Peyer's patch (tissue), 4 donors: Measurements from ENCODE around the gene ALOX5AP. TPM values are rescaled to one million over a fixed set of nuclear protein-coding genes. Genes with fewer than 3 reads are reported as not detected.
A peak's percentile ranks its signal among the peaks of the same experiment; 100 is the strongest.
"Not testable (repeated sequence)": the region's sequence is repeated elsewhere in the genome, so short reads cannot be mapped to it uniquely, and the experiment has no call there.

Experiments used
- DNase-seq, 3 donors: peaks; one replicate each; pipeline ENCODE4 v3.0.0-alpha.2; 2017 to 2019
- H3K27ac ChIP-seq, 4 donors: fragments of 200-600 bp; sonication (generic); one replicate each; pipeline ENCODE4 v1.5.1; 2016 to 2019
- H3K27me3 ChIP-seq, 2 donors: fragments of 200-600 bp; sonication (generic); one replicate each; pipeline ENCODE4 v1.5.1; 2019
- H3K36me3 ChIP-seq, 3 donors: fragments of 200-600 bp; sonication (generic); one replicate each; pipeline ENCODE4 v1.5.1; 2016 to 2019
- H3K4me1 ChIP-seq, 4 donors: fragments of 200-600 bp; sonication (generic); one replicate each; pipeline ENCODE4 v1.5.1; 2016 to 2019
- H3K4me3 ChIP-seq, 4 donors: fragments of 200-600 bp; sonication (generic); 1 replicate in 3 of 4; 2 replicates in 1 of 4; pipeline ENCODE4 v1.5.1; 2016 to 2019; ENCODE audit warnings: mild to moderate bottlenecking in 1 of 4
- H3K9me3 ChIP-seq, 4 donors: fragments of 200-600 bp; sonication (generic); one replicate each; pipeline ENCODE4 v1.5.1; 2016 to 2019; ENCODE audit warnings: mild to moderate bottlenecking in 1 of 4
- POLR2A ChIP-seq, 2 donors: fragments of 450-650 bp; IDR thresholded peaks; one replicate each; pipeline ENCODE4 v1.5.1; 2017; ENCODE audit warnings: antibody characterized with exemption in 2 of 2, mild to moderate bottlenecking in 2 of 2, moderate library complexity in 2 of 2
- total RNA-seq, 4 donors: library from RNA; depleted of rRNA; stranded (reverse); fragments of >200 nt; gene quantifications; one replicate each; pipeline ENCODE4 v1.1.0, GENCODE V29; 2016
- TF ChIP-seq, protein P1 (sequence below), 6 experiments: fragments of 450-650 bp in 4 of 6; fragments of 200-600 bp in 2 of 6; sonication (generic) in 1 of 6; IDR thresholded peaks; one replicate each; pipeline ENCODE4 v1.5.1; 2017 to 2019; ENCODE audit warnings: antibody characterized with exemption in 6 of 6, mild to moderate bottlenecking in 3 of 6, moderate library complexity in 1 of 6

ALOX5AP gene
- total RNA-seq, 4 donors from 2014 or later: 7.6 to 19.8 (median 13.2) TPM

DNA sequence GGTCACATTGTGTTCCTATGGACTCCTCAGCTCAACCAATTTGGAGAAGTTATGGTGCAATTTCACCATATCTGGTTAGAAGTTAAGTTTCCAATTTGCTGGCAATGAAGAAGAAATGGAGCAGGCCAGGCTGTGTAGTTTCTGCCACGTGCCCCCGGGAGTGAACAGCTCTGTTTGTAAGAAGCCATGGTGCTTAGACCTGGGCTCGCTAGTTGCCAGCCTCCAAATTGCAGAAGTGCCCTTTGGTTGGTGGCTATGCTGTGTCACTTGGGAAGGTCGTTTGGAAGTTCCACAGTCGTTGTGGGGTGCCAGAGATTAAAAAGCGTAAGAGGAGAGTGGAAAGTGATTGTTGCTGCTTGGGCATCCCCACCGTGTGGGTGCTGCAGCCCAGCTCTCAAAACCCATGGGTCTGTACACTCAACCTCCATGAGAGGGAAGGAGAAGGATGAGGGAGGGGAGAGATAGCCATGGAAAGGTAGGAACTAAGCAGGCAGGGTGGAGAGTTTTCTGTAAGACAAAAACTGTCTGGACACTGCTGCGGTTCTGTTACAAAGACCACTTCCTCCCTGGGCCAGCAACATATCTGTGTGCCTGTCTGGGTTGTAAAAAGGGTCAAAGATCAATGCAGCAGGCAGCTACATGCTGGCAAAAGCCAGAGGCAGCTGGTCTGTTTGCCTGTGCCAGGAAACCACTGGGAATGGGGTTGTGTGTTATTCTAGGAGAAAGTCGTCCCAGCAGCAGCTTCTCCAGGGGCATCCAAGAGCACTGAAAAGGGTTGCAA, 10.8 kb downstream of the ALOX5AP start:
- H3K27me3 ChIP-seq: no peaks in the 10 kb centered on the region
- peak in 2 of 3 donors; percentile 60 to 73 for DNase-seq
- H3K36me3 ChIP-seq: no peaks in the 10 kb centered on the region
- H3K9me3 ChIP-seq: no peaks in the 10 kb centered on the region
- H3K27ac ChIP-seq: peak overlapping the region in 2 of 4 donors; percentile 49 to 57
- peaks cover 6 to 47% (median 12%) of the 10 kb centered on the region in 4 donors for H3K4me1 ChIP-seq
- TF ChIP-seq, protein P1, sequence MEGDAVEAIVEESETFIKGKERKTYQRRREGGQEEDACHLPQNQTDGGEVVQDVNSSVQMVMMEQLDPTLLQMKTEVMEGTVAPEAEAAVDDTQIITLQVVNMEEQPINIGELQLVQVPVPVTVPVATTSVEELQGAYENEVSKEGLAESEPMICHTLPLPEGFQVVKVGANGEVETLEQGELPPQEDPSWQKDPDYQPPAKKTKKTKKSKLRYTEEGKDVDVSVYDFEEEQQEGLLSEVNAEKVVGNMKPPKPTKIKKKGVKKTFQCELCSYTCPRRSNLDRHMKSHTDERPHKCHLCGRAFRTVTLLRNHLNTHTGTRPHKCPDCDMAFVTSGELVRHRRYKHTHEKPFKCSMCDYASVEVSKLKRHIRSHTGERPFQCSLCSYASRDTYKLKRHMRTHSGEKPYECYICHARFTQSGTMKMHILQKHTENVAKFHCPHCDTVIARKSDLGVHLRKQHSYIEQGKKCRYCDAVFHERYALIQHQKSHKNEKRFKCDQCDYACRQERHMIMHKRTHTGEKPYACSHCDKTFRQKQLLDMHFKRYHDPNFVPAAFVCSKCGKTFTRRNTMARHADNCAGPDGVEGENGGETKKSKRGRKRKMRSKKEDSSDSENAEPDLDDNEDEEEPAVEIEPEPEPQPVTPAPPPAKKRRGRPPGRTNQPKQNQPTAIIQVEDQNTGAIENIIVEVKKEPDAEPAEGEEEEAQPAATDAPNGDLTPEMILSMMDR (IDR thresholded peaks at IDR 0.05): no peak
- TF ChIP-seq POLR2A (IDR thresholded peaks at IDR 0.05): peak in 1 of 2 donors; percentile 11
- H3K4me3 ChIP-seq: no peak overlapping the region

DNA sequence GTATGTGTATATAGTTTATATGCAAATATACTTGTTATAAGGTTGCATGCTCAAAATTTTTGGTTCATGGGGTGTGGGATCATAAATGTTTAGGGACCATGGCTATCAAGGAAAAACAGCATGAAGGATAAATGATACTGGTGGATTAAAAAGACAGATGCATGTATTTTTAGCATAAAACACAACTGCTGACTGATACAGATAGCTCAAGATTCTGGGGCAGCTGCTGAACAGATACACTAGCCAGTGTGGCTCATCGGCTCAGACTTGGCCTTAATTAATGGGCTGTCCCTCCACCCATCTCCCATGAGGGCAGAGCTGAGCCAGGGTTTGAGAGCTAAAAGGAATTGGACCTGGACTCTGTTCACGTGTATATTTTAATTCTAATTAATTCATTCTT, 11.4 kb downstream of the ALOX5AP start:
- no peaks in the 10 kb centered on the region for H3K36me3 ChIP-seq
- H3K4me1 ChIP-seq: peaks cover 6 to 47% (median 12%) of the 10 kb centered on the region in 4 donors
- no peak for TF ChIP-seq POLR2A (IDR thresholded peaks at IDR 0.05)
- TF ChIP-seq, protein P1 (IDR thresholded peaks at IDR 0.05): no peak
- H3K9me3 ChIP-seq: no peaks in the 10 kb centered on the region
- no peak overlapping the region for H3K4me3 ChIP-seq
- H3K27me3 ChIP-seq: no peaks in the 10 kb centered on the region
- peak overlapping the region in 2 of 4 donors; percentile 49 to 57 for H3K27ac ChIP-seq
- DNase-seq: no peak

DNA sequence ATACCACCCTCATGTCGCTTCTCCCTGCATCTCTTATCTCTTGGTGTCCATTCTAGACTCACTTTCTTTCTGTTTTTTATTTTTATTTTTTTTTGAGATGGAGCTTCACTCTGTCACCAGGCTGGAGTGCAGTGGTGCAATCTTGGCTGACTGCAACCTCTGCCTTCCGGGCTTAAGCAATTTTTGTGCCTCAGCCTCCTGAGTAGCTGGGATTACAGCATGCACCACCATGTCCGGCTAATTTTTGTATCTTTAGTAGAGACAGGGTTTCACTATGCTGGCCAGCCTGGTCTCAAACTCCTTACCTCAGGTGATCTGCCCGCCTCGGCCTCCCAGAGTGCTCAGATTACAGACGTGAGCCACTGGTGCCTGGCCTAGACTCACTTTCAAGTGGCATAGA, 12.5 kb downstream of the ALOX5AP start:
- H3K36me3 ChIP-seq, H3K27ac ChIP-seq, H3K4me3 ChIP-seq, H3K27me3 ChIP-seq, DNase-seq, H3K9me3 ChIP-seq: not testable (repeated sequence)
- peaks cover 6 to 44% (median 12%) of the 10 kb centered on the region in 4 donors for H3K4me1 ChIP-seq

DNA sequence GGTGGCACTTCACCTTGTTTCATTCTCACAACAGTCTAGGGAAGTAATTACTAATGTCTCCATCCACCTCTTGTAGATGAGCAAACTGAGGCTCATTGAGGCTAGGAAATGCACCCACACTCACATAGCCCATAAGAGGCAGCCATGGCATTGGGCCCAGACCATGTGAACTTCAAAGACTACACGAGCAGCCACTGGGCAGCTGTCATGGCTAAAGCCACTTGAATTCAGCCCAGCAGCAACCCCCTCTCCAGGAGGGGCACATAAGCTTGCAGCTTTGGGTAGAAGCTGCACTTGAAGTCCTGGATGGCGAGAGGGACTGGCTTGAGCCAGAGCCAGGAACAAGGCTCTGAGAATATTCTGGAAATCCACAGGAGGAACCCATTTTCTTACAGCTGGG, 13.4 kb downstream of the ALOX5AP start:
- Histone ChIP-seq H3K36me3 (no peaks in the 10 kb centered on the region), H3K27me3 (no peaks in the 10 kb centered on the region), H3K9me3 (no peaks in the 10 kb centered on the region), H3K4me3 (no peak overlapping the region), H3K4me1 (peaks cover 5 to 36% (median 10%) of the 10 kb centered on the region in 4 donors), H3K27ac (no peak overlapping the region)
- TF ChIP-seq POLR2A (IDR thresholded peaks at IDR 0.05): no peak
- TF ChIP-seq, protein P1 (IDR thresholded peaks at IDR 0.05): no peak
- DNase-seq: no peak

DNA sequence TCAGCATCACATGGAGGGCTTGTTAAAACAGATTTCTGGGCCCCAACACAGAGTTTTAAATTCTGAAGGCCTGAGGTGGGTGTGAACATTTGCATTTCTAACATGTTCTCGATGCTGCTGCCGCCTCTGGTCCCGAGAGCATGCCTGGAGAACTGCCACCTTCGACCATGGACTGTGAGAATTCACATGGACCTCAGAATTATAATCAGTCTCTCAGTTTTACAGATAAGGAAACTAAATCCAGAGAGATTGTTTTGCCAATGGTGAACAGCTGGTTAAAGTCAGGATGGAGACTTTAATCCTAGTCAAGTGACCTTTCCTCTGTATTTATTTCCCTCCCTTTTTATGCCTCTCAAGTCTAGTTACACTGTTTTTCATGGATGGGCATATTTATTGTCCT, 14.7 kb downstream of the ALOX5AP start:
- no peak for TF ChIP-seq POLR2A (IDR thresholded peaks at IDR 0.05)
- TF ChIP-seq, protein P1 (IDR thresholded peaks at IDR 0.05): no peak
- DNase-seq: no peak
- H3K9me3 ChIP-seq: no peaks in the 10 kb centered on the region
- peaks cover 0 to 22% (median 5%) of the 10 kb centered on the region in 4 donors for H3K4me1 ChIP-seq
- H3K27ac ChIP-seq: peak overlapping the region in 1 of 4 donors; percentile 7
- no peaks in the 10 kb centered on the region for H3K36me3 ChIP-seq
- no peaks in the 10 kb centered on the region for H3K27me3 ChIP-seq
- no peak overlapping the region for H3K4me3 ChIP-seq

DNA sequence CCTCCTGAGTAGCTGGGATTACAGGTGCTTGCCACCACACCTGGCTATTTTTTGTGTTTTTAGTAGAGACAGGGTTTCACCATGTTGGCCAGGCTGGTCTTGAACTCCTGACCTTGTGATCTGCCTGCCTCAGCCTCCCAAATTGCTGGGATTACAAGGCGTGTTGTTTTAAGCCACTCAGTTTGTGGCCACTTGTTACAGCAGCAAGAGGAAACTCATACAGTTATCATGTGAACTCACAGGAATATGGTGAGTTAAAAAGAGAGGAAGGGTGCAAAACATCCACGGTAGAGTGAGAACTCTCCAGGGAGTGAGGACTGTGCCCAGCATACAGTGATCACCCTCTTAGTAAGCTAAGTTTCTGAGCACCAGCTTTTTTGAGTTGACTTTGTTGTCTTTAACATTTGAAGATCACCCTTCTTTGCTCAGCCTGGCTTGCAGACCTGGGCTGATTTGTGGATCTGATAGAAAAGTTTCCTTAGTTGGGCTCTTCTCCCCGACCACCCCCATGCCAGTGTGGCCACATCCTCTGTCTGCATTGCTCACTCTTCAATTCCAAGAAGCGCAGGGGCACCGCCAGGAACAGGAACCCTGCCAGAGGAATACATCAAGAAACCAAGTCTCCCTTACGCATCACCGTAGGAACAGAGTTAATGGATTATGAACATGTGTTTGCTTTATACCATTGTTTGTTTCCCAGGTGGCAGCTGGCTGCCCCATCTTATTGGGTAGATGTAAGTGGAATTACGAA, 16.0 kb downstream of the ALOX5AP start:
- no peak overlapping the region for H3K27ac ChIP-seq
- H3K4me3 ChIP-seq: no peak overlapping the region
- peaks cover 0 to 9% (median 1%) of the 10 kb centered on the region in 4 donors for H3K4me1 ChIP-seq
- H3K27me3 ChIP-seq: no peaks in the 10 kb centered on the region
- DNase-seq: no peak
- H3K9me3 ChIP-seq: no peaks in the 10 kb centered on the region
- no peaks in the 10 kb centered on the region for H3K36me3 ChIP-seq
- TF ChIP-seq, protein P1 (IDR thresholded peaks at IDR 0.05): no peak
- no peak for TF ChIP-seq POLR2A (IDR thresholded peaks at IDR 0.05)
